ENCODE measurements around the gene AGRP. TPM values are rescaled to one million over a fixed set of nuclear protein-coding genes. Genes with fewer than 3 reads are reported as not detected.

AGRP gene
- total RNA-seq, 1 donor from 2014 or later = not detected

- peak overlapping the region; percentile 92 for H3K4me3 Mint-ChIP-seq (ENCODE audit: unreplicated experiment)
- peak; percentile 98 for DNase-seq
- peaks cover 18% of the 10 kb centered on the region for H3K27me3 Mint-ChIP-seq (ENCODE audit: unreplicated experiment)
- peak overlapping the region; percentile 93 for H3K27ac Mint-ChIP-seq (ENCODE audit: unreplicated experiment)
- H3K4me1 Mint-ChIP-seq (ENCODE audit: low read depth, unreplicated experiment) = peaks cover 2% of the 10 kb centered on the region
- H3K9me3 Mint-ChIP-seq (ENCODE audit: unreplicated experiment) = peaks cover 11% of the 10 kb centered on the region
- TF ChIP-seq, protein P1, sequence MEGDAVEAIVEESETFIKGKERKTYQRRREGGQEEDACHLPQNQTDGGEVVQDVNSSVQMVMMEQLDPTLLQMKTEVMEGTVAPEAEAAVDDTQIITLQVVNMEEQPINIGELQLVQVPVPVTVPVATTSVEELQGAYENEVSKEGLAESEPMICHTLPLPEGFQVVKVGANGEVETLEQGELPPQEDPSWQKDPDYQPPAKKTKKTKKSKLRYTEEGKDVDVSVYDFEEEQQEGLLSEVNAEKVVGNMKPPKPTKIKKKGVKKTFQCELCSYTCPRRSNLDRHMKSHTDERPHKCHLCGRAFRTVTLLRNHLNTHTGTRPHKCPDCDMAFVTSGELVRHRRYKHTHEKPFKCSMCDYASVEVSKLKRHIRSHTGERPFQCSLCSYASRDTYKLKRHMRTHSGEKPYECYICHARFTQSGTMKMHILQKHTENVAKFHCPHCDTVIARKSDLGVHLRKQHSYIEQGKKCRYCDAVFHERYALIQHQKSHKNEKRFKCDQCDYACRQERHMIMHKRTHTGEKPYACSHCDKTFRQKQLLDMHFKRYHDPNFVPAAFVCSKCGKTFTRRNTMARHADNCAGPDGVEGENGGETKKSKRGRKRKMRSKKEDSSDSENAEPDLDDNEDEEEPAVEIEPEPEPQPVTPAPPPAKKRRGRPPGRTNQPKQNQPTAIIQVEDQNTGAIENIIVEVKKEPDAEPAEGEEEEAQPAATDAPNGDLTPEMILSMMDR (IDR thresholded peaks at IDR 0.05; ENCODE audit: partially characterized antibody, unreplicated experiment) = peak; percentile 89
- no peaks in the 10 kb centered on the region for H3K36me3 Mint-ChIP-seq (ENCODE audit: unreplicated experiment)
These were observed 37.9 kb upstream of the AGRP start for GRCh38 chr16:67521095-67521804.

- H3K36me3 Mint-ChIP-seq (ENCODE audit: unreplicated experiment) = no peaks in the 10 kb centered on the region
- H3K27ac Mint-ChIP-seq (ENCODE audit: unreplicated experiment) = peak overlapping the region; percentile 39
- H3K4me1 Mint-ChIP-seq (ENCODE audit: low read depth, unreplicated experiment) = no peaks in the 10 kb centered on the region
- TF ChIP-seq, protein P1 (IDR thresholded peaks at IDR 0.05; ENCODE audit: partially characterized antibody, unreplicated experiment) = no peak
- H3K27me3 Mint-ChIP-seq (ENCODE audit: unreplicated experiment) = peaks cover 11% of the 10 kb centered on the region
- no peak for DNase-seq
- H3K4me3 Mint-ChIP-seq (ENCODE audit: unreplicated experiment) = no peak overlapping the region
- H3K9me3 Mint-ChIP-seq (ENCODE audit: unreplicated experiment) = peaks cover 5% of the 10 kb centered on the region
These were observed 35.9 kb upstream of the AGRP start for GRCh38 chr16:67519242-67519641.

- no peak overlapping the region for H3K4me3 Mint-ChIP-seq (ENCODE audit: unreplicated experiment)
- TF ChIP-seq, protein P1 (IDR thresholded peaks at IDR 0.05; ENCODE audit: partially characterized antibody, unreplicated experiment) = no peak
- H3K4me1 Mint-ChIP-seq (ENCODE audit: low read depth, unreplicated experiment) = no peaks in the 10 kb centered on the region
- H3K36me3 Mint-ChIP-seq (ENCODE audit: unreplicated experiment) = no peaks in the 10 kb centered on the region
- no peak overlapping the region for H3K27ac Mint-ChIP-seq (ENCODE audit: unreplicated experiment)
- DNase-seq = no peak
- H3K9me3 Mint-ChIP-seq (ENCODE audit: unreplicated experiment) = peaks cover 5% of the 10 kb centered on the region
- peaks cover 11% of the 10 kb centered on the region for H3K27me3 Mint-ChIP-seq (ENCODE audit: unreplicated experiment)
These were observed 35.3 kb upstream of the AGRP start for GRCh38 chr16:67518676-67519075.

- DNase-seq = no peak
- H3K27me3 Mint-ChIP-seq (ENCODE audit: unreplicated experiment) = peaks cover 10% of the 10 kb centered on the region
These were observed 34.5 kb upstream of the AGRP start for GRCh38 chr16:67517661-67518423.

More at GRCh38 chr16:67517661-67518423, 34.5 kb upstream of the AGRP start:
- TF ChIP-seq, protein P1 (IDR thresholded peaks at IDR 0.05; ENCODE audit: partially characterized antibody, unreplicated experiment) = no peak
- no peaks in the 10 kb centered on the region for H3K36me3 Mint-ChIP-seq (ENCODE audit: unreplicated experiment)
- peak overlapping the region; percentile 38 for H3K27ac Mint-ChIP-seq (ENCODE audit: unreplicated experiment)
- H3K4me1 Mint-ChIP-seq (ENCODE audit: low read depth, unreplicated experiment) = no peaks in the 10 kb centered on the region
- H3K9me3 Mint-ChIP-seq (ENCODE audit: unreplicated experiment) = peaks cover 5% of the 10 kb centered on the region
- H3K4me3 Mint-ChIP-seq (ENCODE audit: unreplicated experiment) = no peak overlapping the region
